SH-SY5Y (cell line): ENCODE measurements around the gene DOC2B.

Experiments used
- GATA2 ChIP-seq: IDR thresholded peaks from 2 replicates; pipeline ENCODE4 v1.6.1; 2011; ENCODE audit warnings: mild to moderate bottlenecking, low read depth, low read length
- GATA3 ChIP-seq: IDR thresholded peaks from 2 replicates; pipeline ENCODE4 v1.6.1; 2011; ENCODE audit warnings: low read depth, mild to moderate bottlenecking, low read length, moderate library complexity

DNA sequence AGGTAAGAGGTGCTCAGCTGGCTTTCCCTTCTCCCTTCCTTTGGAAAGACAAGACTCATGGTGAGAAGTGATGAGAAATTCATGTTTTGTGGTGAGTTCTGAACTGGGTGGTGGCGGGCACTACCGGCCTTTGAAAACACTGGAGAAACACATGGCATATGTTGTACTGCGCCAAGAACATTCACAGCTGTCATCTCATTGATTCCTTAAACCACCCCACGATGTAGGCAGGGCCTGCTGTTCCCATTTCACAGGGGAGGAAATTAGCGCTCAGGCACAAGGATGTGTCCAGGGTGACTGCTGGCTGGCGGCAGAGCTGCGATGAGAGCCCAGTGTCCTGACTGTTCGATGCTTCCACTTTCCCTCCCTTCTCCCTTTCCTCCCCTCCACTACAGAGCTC, 1.6 kb upstream of the DOC2B start:
- TF ChIP-seq GATA2 (no peak), GATA3 (no peak)
